Endothelial cell of umbilical vein (primary cell): ENCODE data around the gene BLNK. TPM values are rescaled to one million over a fixed set of nuclear protein-coding genes. Genes with fewer than 3 reads are reported as not detected.

ENCODE experiments used
- BruUV-seq: library from RNA; stranded (reverse); fragments of 400-500 nt; replicated peaks from 2 replicates; lab custom pipeline; 2021; lab: Mats Ljungman, UMichigan
- CTCF ChIA-PET: fragments of 300-600, 350-600 bp; sonication (Branson Sonifier 250); formaldehyde crosslinking; loops from one replicate; lab custom pipeline; 2021; ENCODE audit warnings: antibody characterized with exemption, inconsistent platforms; lab: Charles Lee
- POLR2A ChIA-PET: fragments of 300-600, 350-600 bp; sonication (Branson Sonifier 250); formaldehyde crosslinking; loops from one replicate; lab custom pipeline; 2021; ENCODE audit warnings: antibody characterized with exemption, inconsistent platforms; lab: Charles Lee
- DNase-seq: peaks from one replicate; pipeline ENCODE4 v3.0.0-alpha.2; 2011; ENCODE audit warnings: low read depth, low spot score
- FAIRE-seq: peaks from 2 replicates; lab custom pipeline; 2011; peaks lifted over from hg19 to GRCh38; lab: Jason Lieb, UNC
- H2AFZ ChIP-seq: 2 replicates; pipeline ENCODE4 v1.6.0; 2012; ENCODE audit warnings: low read depth, low read length, control low read depth, inconsistent platforms
- H3K27ac ChIP-seq: 2 replicates; pipeline ENCODE4 v1.5.1; 2011; ENCODE audit warnings: low read depth, mild to moderate bottlenecking, control low read depth, low read length, moderate library complexity; ENCODE audit not compliant: insufficient read depth
- H3K27me3 ChIP-seq, 2 experiments: 2 replicates each; pipeline versions ENCODE4 v1.6.0 to v1.6.1; 2011; ENCODE audit warnings: low read length in 2 of 2, mixed read lengths in 1 of 2; ENCODE audit not compliant: control insufficient read depth in 2 of 2, insufficient read depth in 2 of 2
- H3K36me3 ChIP-seq, 2 experiments: 2 replicates in 1 of 2; 3 replicates in 1 of 2; pipeline ENCODE4 v1.5.1; 2011; ENCODE audit warnings: low read length in 2 of 2, mild to moderate bottlenecking in 1 of 2, moderate library complexity in 1 of 2; ENCODE audit not compliant: control insufficient read depth in 2 of 2, insufficient read depth in 2 of 2; ENCODE audit errors: extremely low read depth in 1 of 2
- H3K4me1 ChIP-seq: 3 replicates; pipeline ENCODE4 v1.5.1; 2011; ENCODE audit warnings: mild to moderate bottlenecking, low read length; ENCODE audit not compliant: control insufficient read depth, insufficient read depth; ENCODE audit errors: extremely low read depth
- H3K4me2 ChIP-seq: 2 replicates; pipeline ENCODE4 v1.6.1; 2011; ENCODE audit warnings: low read length, control low read depth, mixed read lengths; ENCODE audit not compliant: insufficient read depth
- H3K4me3 ChIP-seq, 3 experiments: fragments of 200-600 bp in 1 of 3; sonication (generic), shearing (Covaris generic) in 1 of 3; replicated peaks in 1 of 3; 2 replicates each; pipeline ENCODE4 v1.5.1; 2011 to 2016; ENCODE audit warnings: control low read depth in 3 of 3, low read length in 3 of 3, mild to moderate bottlenecking in 2 of 3, inconsistent platforms in 1 of 3, low read depth in 1 of 3, moderate library complexity in 1 of 3; ENCODE audit not compliant: insufficient read depth in 1 of 3
- H3K79me2 ChIP-seq: 2 replicates; pipeline ENCODE4 v1.6.0; 2012; ENCODE audit warnings: low read length, inconsistent platforms; ENCODE audit not compliant: control insufficient read depth, insufficient read depth
- H3K9ac ChIP-seq: replicated peaks from 2 replicates; pipeline ENCODE3; 2011; ENCODE audit warnings: low read length, control low read depth; ENCODE audit not compliant: insufficient read depth; ENCODE audit errors: extremely low read depth
- H3K9me1 ChIP-seq: replicated peaks from 3 replicates; pipeline ENCODE4 v1.6.0; 2011; ENCODE audit warnings: mild to moderate bottlenecking, low read length; ENCODE audit not compliant: control insufficient read depth, insufficient read depth; ENCODE audit errors: extremely low read depth
- H3K9me3 ChIP-seq: replicated peaks from 2 replicates; pipeline ENCODE4 v1.5.1; 2012; ENCODE audit warnings: low read length, inconsistent platforms; ENCODE audit not compliant: control insufficient read depth, insufficient read depth
- H4K20me1 ChIP-seq: replicated peaks from 2 replicates; pipeline ENCODE3; 2011; ENCODE audit warnings: mild to moderate bottlenecking, low read length; ENCODE audit not compliant: control insufficient read depth, insufficient read depth; ENCODE audit errors: extremely low read depth
- CTCF ChIP-seq, 2 donors: IDR thresholded peaks; 1 replicate in 1 of 2; 2 replicates in 1 of 2; pipeline ENCODE4 v1.5.1; 2011; ENCODE audit warnings: low read length in 2 of 2, mild to moderate bottlenecking in 2 of 2, moderate library complexity in 2 of 2, control low read depth in 1 of 2, inconsistent platforms in 1 of 2, low read depth in 1 of 2; ENCODE audit not compliant: insufficient read depth in 1 of 2; ENCODE audit errors: extremely low read depth in 1 of 2
- EZH2 ChIP-seq: IDR thresholded peaks from 2 replicates; pipeline ENCODE4 v1.6.1; 2012; ENCODE audit warnings: borderline replicate concordance, low read depth, mild to moderate bottlenecking, moderate library complexity, low read length, inconsistent platforms; ENCODE audit not compliant: severe bottlenecking
- FOS ChIP-seq: IDR thresholded peaks from 2 replicates; pipeline ENCODE4 v1.6.1; 2011; ENCODE audit warnings: mild to moderate bottlenecking, low read length, moderate library complexity, borderline replicate concordance; ENCODE audit not compliant: insufficient read depth
- GATA2 ChIP-seq: IDR thresholded peaks from 2 replicates; pipeline ENCODE4 v1.7.0; 2011; ENCODE audit warnings: low read depth, mild to moderate bottlenecking, moderate library complexity, mixed read lengths, low read length; ENCODE audit not compliant: insufficient read length, insufficient read depth
- JUN ChIP-seq: IDR thresholded peaks from 2 replicates; pipeline ENCODE4 v1.6.1; 2011; ENCODE audit warnings: borderline replicate concordance, low read depth; ENCODE audit not compliant: insufficient read length, insufficient read depth
- MAX ChIP-seq: IDR thresholded peaks from 2 replicates; pipeline ENCODE4 v1.6.1; 2011; ENCODE audit not compliant: insufficient read depth, insufficient read length
- MYC ChIP-seq: IDR thresholded peaks from one replicate; pipeline ENCODE4 v1.6.1; 2011; ENCODE audit warnings: mild to moderate bottlenecking, low read depth, low read length
- POLR2A ChIP-seq: IDR thresholded peaks from 2 replicates; pipeline ENCODE4 v1.6.1; 2012; ENCODE audit warnings: low read depth, mild to moderate bottlenecking, control low read depth, low read length
- POLR2AphosphoS5 ChIP-seq: IDR thresholded peaks from 2 replicates; pipeline ENCODE4 v1.6.1; 2012; ENCODE audit warnings: low read depth, mild to moderate bottlenecking, control low read depth, low read length, moderate library complexity; ENCODE audit not compliant: insufficient read depth
- dilution Hi-C: fragments of 300-500 bp; cut with MboI; formaldehyde crosslinking; loops from one replicate; pipeline ENCODE4 v1.15.0; 2019; ENCODE audit warnings: low sequenced_read_pairs; ENCODE audit not compliant: extremely low pct_ligation_motif_present
- intact Hi-C: fragments of 100-400 bp; cut with micrococcal nuclease; formaldehyde crosslinking; loops from one replicate; pipeline ENCODE4 v1.10.0; 2022
- polyA plus RNA-seq, 4 experiments: library from polyadenylated mRNA; depleted of rRNA in 3 of 4; stranded (reverse) in 3 of 4; unstranded in 1 of 4; fragments of >200 nt; gene quantifications; 2 replicates each; pipeline versions ENCODE4 v1.2.1 to v1.2.3, GENCODE V29; 2011 to 2012; ENCODE audit warnings: missing spikeins in 1 of 4
- total RNA-seq: library from RNA; stranded (reverse); gene quantifications from 2 replicates; pipeline ENCODE4 v1.2.3, GENCODE V29; 2021

BLNK gene
- total and polyA plus RNA-seq, 2 donors (not counting 3 experiments of a cell fraction or from before 2014, with no cell fraction given) = not detected

- Histone ChIP-seq H3K79me2 (no peaks in the 10 kb centered on the region), H3K4me3 (no peak overlapping the region), H3K27ac (no peak overlapping the region), H3K27me3 (peaks cover 0 to 2% of the 10 kb centered on the region in 2 experiments), H3K4me1 (no peaks in the 10 kb centered on the region), H3K36me3 (no peaks in the 10 kb centered on the region), H3K4me2 (no peak overlapping the region), H3K9ac (no peak overlapping the region), H4K20me1 (no peaks in the 10 kb centered on the region), H3K9me3 (no peaks in the 10 kb centered on the region), H2AFZ (no peak overlapping the region), H3K9me1 (no peaks in the 10 kb centered on the region)
- TF ChIP-seq MAX (no peak), JUN (no peak), FOS (no peak), EZH2 (no peak), CTCF (IDR thresholded peaks at IDR 0.05; ENCODE audit: extremely low read depth in 1 of 2, insufficient read depth in 1 of 2, low read depth in 1 of 2, low read length in 2 of 2) (no peak), POLR2AphosphoS5 (no peak), GATA2 (no peak), POLR2A (no peak), MYC (no peak)
- ChIA-PET POLR2A (no interaction called here), CTCF (interaction anchor here (0.7 to 1.0 kb wide), 2 partner anchors 9 kb away, joined by 3 read pairs; no protein-coding TSS in a partner anchor)
- no TSS peak for BruUV-seq
- no peak for DNase-seq
- dilution Hi-C loops (no loop called here), intact Hi-C loops (no loop called here)
- no peak for FAIRE-seq
Observed at GRCh38 chr10:96222441-96222840, 48.9 kb downstream of the BLNK start.
